ENCODE data around the gene SFRP2.

The SFRP2 gene

GRCh38 chr4:153766758-153767157 is 22.1 kb downstream of the SFRP2 start:
- no peak for FAIRE-seq

GRCh38 chr4:153765894-153766293 is 23.0 kb downstream of the SFRP2 start:
- FAIRE-seq = no peak

GRCh38 chr4:153764601-153765368 is 24.1 kb downstream of the SFRP2 start:
- FAIRE-seq = no peak

GRCh38 chr4:153763404-153763803 is 25.5 kb downstream of the SFRP2 start:
- FAIRE-seq = no peak

GRCh38 chr4:153759407-153760316 is 29.2 kb downstream of the SFRP2 start, which contains the start of gene RNF175:
Gene RNF175 (minus strand): TSS chr4:153760024. CDS start chr4:153759862, 162 bp downstream.
- FAIRE-seq = no peak

DNA sequence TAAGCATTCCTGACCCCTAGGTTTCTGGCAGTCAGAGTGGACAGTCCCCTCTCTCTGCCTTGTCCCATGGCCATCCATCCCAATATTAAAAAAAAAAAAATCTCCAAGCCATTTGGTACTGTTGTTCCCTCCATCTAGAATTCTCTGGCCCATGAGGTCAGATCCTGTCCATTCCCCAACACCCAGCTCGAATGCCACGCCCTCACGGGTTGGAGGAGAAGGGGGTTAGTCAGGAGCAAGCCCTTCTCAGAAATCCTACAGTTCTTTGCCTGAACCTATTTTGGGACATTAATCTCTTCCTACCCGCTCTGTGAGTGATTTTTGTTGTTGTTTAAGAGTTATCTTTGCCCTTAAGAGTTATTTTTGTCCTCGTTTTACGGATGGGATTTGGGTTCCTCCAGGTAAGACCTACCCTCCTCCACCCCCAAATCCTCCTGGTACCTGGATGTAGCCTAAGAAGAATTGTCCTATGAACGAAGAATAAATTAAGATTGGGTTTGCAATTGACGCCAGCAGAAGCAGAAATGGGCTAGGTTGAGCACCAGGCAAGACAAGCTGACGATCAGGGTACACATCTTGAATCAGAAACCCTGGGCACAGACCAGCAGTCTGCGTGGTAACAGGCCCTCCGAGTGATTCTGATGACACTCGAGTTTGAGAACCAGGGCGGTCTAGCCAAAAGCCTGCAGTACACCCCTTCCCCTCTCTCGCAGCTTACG is 30.0 kb downstream of the SFRP2 start:
- no peak for FAIRE-seq

DNA sequence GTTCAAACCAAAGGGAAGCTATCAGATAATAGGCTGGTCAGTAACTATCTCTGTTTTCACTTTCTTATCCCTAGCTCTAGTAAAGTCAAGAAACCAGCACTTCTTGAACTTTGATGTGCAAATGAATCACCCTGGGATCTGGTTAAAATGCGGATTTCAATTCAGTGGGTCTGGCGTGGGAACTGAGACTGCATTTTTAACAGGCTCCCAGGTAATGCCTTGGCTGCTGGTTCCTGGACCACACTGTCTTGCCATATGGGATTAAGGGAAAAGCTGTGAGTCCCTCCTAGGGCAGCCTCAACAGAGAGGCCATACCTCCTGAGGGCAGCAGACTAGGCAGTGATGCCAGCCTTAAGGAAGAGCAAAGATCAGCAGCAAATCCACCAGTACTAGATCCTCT is 30.7 kb downstream of the SFRP2 start:
- FAIRE-seq = no peak

DNA sequence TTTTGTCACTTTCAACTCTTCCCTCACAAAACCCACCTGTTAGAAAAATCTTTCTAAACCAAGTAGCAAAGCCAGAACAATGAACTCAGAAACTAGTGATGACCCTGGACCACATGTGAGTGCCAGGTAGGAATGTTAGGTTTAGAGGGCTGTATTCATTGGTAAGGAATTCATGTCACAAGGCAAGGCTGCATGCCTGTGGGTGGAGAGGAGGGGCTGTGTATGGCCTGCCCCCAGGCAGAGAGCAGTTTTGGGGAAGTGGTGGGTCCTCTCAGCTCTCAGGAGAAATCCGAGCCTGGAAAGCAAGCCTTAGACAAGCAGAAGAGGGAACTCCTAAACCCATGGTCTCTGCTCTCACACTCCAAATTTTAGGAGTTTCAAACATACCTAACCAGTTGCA is 31.5 kb downstream of the SFRP2 start:
- FAIRE-seq = no peak

- FAIRE-seq = no peak
Measured at GRCh38 chr4:153755186-153755585, 33.7 kb downstream of the SFRP2 start.

GRCh38 chr4:153750197-153750817 is 38.6 kb downstream of the SFRP2 start:
- FAIRE-seq = no peak

- FAIRE-seq = no peak
Measured at GRCh38 chr4:153748378-153748777, 40.5 kb downstream of the SFRP2 start.

- no peak for FAIRE-seq
Measured at GRCh38 chr4:153747406-153747955, 41.4 kb downstream of the SFRP2 start.

GRCh38 chr4:153745651-153746050 is 43.2 kb downstream of the SFRP2 start:
- FAIRE-seq = no peak

DNA sequence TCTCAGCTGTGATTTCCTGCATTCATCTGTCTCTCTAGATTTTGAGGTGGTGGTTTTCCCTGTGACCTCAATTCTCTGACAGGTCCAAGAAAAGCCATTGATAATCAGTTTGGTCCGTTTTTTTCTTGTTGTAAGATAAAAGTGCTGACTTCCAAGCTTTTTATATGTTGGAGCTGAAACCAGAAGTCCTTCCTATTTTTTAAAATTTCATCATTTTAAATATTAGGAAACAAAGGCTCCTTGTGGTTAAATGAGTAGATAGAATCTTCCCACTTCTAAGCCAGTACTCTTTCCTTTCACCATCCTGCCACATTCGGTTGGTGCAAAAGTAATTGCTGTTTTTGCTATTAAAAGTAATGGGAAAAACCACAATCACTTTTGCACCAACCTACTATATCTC is 47.3 kb downstream of the SFRP2 start:
- FAIRE-seq = no peak

DNA sequence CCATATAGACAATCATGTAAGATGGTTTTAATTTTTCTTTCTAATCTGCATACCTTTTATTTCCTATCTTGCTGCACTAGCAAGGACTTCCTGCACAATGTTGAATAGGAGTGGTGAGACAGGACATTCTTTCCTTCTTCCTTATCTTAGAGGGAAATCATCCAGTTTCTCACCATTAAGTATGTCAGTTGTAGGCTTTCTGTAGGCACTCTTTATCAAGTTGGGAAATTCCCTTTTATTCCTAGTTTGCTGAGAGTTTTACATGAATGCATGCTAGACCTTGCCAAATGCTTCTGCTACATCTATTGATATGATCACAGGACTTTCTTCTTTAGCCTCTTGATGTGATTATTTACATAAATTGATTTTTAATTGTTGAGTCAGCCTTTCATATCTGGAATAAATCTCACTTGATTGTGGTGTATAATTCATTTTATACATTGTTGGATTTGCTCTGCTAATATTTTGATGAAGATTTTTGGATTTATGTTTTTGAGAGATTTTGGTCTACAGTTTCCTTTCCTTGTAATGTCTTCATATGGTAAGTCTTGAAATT is 52.9 kb downstream of the SFRP2 start:
- FAIRE-seq = no peak

- FAIRE-seq = no peak
Measured at GRCh38 chr4:153733751-153734448, 55.0 kb downstream of the SFRP2 start.

GRCh38 chr4:153731239-153731638 is 57.6 kb downstream of the SFRP2 start:
- FAIRE-seq = no peak
